ENCODE measurements around the gene NBPF1.
"Not testable (repeated sequence)": the region's sequence is repeated elsewhere in the genome, so short reads cannot be mapped to it uniquely, and the experiment has no call there.

NBPF1 gene

GRCh38 chr1:16537528-16537927, 75.8 kb downstream of the NBPF1 start:
- peaks cover 37% of the 10 kb centered on the region for H3K27me3 Mint-ChIP-seq (ENCODE audit: low read depth)
- not testable (repeated sequence) for H3K4me3 Mint-ChIP-seq; H3K36me3 Mint-ChIP-seq (ENCODE audit: low read depth); H3K4me1 Mint-ChIP-seq; H3K9me3 Mint-ChIP-seq; H3K27ac Mint-ChIP-seq

GRCh38 chr1:16536796-16537195, 76.6 kb downstream of the NBPF1 start:
- Mint-ChIP-seq H3K27me3 (ENCODE audit: low read depth) (peaks cover 44% of the 10 kb centered on the region), H3K4me3 (peak overlapping the region in 2 of 3 experiments; percentile 40 to 41)
- H3K9me3 Mint-ChIP-seq; H3K27ac Mint-ChIP-seq; H3K36me3 Mint-ChIP-seq (ENCODE audit: low read depth); H3K4me1 Mint-ChIP-seq: not testable (repeated sequence)

GRCh38 chr1:16535898-16536297, 77.5 kb downstream of the NBPF1 start:
- Mint-ChIP-seq H3K4me3 (peak overlapping the region in 1 of 3 experiments; percentile 35), H3K27me3 (ENCODE audit: low read depth) (peaks cover 52% of the 10 kb centered on the region)
- not testable (repeated sequence) for H3K9me3 Mint-ChIP-seq; H3K36me3 Mint-ChIP-seq (ENCODE audit: low read depth); H3K27ac Mint-ChIP-seq; H3K4me1 Mint-ChIP-seq

- H3K27ac Mint-ChIP-seq; H3K4me1 Mint-ChIP-seq; H3K36me3 Mint-ChIP-seq (ENCODE audit: low read depth); H3K9me3 Mint-ChIP-seq: not testable (repeated sequence)
- peak overlapping the region; percentile 83 to 85 (median 85) for H3K4me3 Mint-ChIP-seq
- peaks cover 52% of the 10 kb centered on the region for H3K27me3 Mint-ChIP-seq (ENCODE audit: low read depth)
These were observed 77.9 kb downstream of the NBPF1 start for GRCh38 chr1:16535487-16535886.

GRCh38 chr1:16534829-16535456, 78.4 kb downstream of the NBPF1 start:
- H3K9me3 Mint-ChIP-seq; H3K36me3 Mint-ChIP-seq (ENCODE audit: low read depth); H3K4me1 Mint-ChIP-seq; H3K27ac Mint-ChIP-seq: not testable (repeated sequence)
- Mint-ChIP-seq H3K4me3 (peak overlapping the region; percentile 83 to 85 (median 85)), H3K27me3 (ENCODE audit: low read depth) (peaks cover 52% of the 10 kb centered on the region)

- H3K4me1 Mint-ChIP-seq; H3K27ac Mint-ChIP-seq; H3K36me3 Mint-ChIP-seq (ENCODE audit: low read depth); H3K9me3 Mint-ChIP-seq: not testable (repeated sequence)
- H3K27me3 Mint-ChIP-seq (ENCODE audit: low read depth) = peaks cover 52% of the 10 kb centered on the region
- peak overlapping the region; percentile 78 to 85 (median 83) for H3K4me3 Mint-ChIP-seq
These were observed 79.0 kb downstream of the NBPF1 start for GRCh38 chr1:16534239-16534828.

- Mint-ChIP-seq H3K27me3 (ENCODE audit: low read depth) (peaks cover 56% of the 10 kb centered on the region), H3K4me3 (peak overlapping the region; percentile 73 to 81 (median 78))
- H3K36me3 Mint-ChIP-seq (ENCODE audit: low read depth); H3K27ac Mint-ChIP-seq; H3K4me1 Mint-ChIP-seq; H3K9me3 Mint-ChIP-seq: not testable (repeated sequence)
- peak in 2 of 3 experiments; percentile 8 to 26 for TF ChIP-seq CTCF (IDR thresholded peaks at IDR 0.05; ENCODE audit: unreplicated experiment in 3 of 3)
These were observed 81.0 kb downstream of the NBPF1 start for GRCh38 chr1:16532235-16532991.

GRCh38 chr1:16528338-16528737, 85.0 kb downstream of the NBPF1 start:
- not testable (repeated sequence) for H3K9me3 Mint-ChIP-seq

GRCh38 chr1:16525769-16526168, 87.6 kb downstream of the NBPF1 start:
- peaks cover 39% of the 10 kb centered on the region for H3K27me3 Mint-ChIP-seq (ENCODE audit: low read depth)
- H3K9me3 Mint-ChIP-seq; H3K27ac Mint-ChIP-seq; H3K36me3 Mint-ChIP-seq (ENCODE audit: low read depth); H3K4me3 Mint-ChIP-seq; H3K4me1 Mint-ChIP-seq: not testable (repeated sequence)

More at GRCh38 chr1:16528338-16528737, 85.0 kb downstream of the NBPF1 start:
- H3K27me3 Mint-ChIP-seq (ENCODE audit: low read depth) = peaks cover 37% of the 10 kb centered on the region
- not testable (repeated sequence) for H3K4me1 Mint-ChIP-seq; H3K4me3 Mint-ChIP-seq; H3K27ac Mint-ChIP-seq; H3K36me3 Mint-ChIP-seq (ENCODE audit: low read depth)

GRCh38 chr1:16521679-16522078, 91.7 kb downstream of the NBPF1 start:
- not testable (repeated sequence) for H3K4me1 Mint-ChIP-seq, H3K4me3 Mint-ChIP-seq
- H3K27ac Mint-ChIP-seq = peak overlapping the region in 1 of 3 experiments; percentile 44

More at GRCh38 chr1:16521679-16522078, 91.7 kb downstream of the NBPF1 start:
- H3K36me3 Mint-ChIP-seq (ENCODE audit: low read depth); H3K9me3 Mint-ChIP-seq: not testable (repeated sequence)
- peaks cover 68% of the 10 kb centered on the region for H3K27me3 Mint-ChIP-seq (ENCODE audit: low read depth)
